Vagina (tissue), 2 donors: ENCODE results near the gene HOXA6.

ENCODE experiments used
- POLR2A ChIP-seq, 2 donors: fragments of 450-650 bp; IDR thresholded peaks; one replicate each; pipeline ENCODE4 v1.6.1; 2017; ENCODE audit warnings: antibody characterized with exemption in 2 of 2, mild to moderate bottlenecking in 2 of 2, moderate library complexity in 2 of 2
- POLR2AphosphoS5 ChIP-seq, 2 donors: sonication (generic); formaldehyde crosslinking; IDR thresholded peaks; one replicate each; pipeline ENCODE4 v1.9.0; 2017; ENCODE audit warnings: antibody characterized with exemption in 2 of 2, mild to moderate bottlenecking in 2 of 2, low read depth in 1 of 2; ENCODE audit not compliant: insufficient read depth in 1 of 2
- TF ChIP-seq, protein P1 (sequence below), 3 experiments: fragments of 450-650 bp in 2 of 3; fragments of 200-600 bp in 1 of 3; sonication (generic) in 1 of 3; IDR thresholded peaks; one replicate each; pipeline ENCODE4 v1.5.1; 2017 to 2019; ENCODE audit warnings: antibody characterized with exemption in 3 of 3, mild to moderate bottlenecking in 2 of 3, moderate library complexity in 2 of 3

- TF ChIP-seq, protein P1, sequence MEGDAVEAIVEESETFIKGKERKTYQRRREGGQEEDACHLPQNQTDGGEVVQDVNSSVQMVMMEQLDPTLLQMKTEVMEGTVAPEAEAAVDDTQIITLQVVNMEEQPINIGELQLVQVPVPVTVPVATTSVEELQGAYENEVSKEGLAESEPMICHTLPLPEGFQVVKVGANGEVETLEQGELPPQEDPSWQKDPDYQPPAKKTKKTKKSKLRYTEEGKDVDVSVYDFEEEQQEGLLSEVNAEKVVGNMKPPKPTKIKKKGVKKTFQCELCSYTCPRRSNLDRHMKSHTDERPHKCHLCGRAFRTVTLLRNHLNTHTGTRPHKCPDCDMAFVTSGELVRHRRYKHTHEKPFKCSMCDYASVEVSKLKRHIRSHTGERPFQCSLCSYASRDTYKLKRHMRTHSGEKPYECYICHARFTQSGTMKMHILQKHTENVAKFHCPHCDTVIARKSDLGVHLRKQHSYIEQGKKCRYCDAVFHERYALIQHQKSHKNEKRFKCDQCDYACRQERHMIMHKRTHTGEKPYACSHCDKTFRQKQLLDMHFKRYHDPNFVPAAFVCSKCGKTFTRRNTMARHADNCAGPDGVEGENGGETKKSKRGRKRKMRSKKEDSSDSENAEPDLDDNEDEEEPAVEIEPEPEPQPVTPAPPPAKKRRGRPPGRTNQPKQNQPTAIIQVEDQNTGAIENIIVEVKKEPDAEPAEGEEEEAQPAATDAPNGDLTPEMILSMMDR (IDR thresholded peaks at IDR 0.05): no peak
- TF ChIP-seq POLR2AphosphoS5 (IDR thresholded peaks at IDR 0.05; ENCODE audit: insufficient read depth in 1 of 2, low read depth in 1 of 2) (no peak), POLR2A (IDR thresholded peaks at IDR 0.05) (no peak)
Measured at GRCh38 chr7:27107391-27108381, 39.9 kb downstream of the HOXA6 start.
